Measurements from ENCODE around the gene TMEM178B.
"Not testable (repeated sequence)": the region's sequence is repeated elsewhere in the genome, so short reads cannot be mapped to it uniquely, and the experiment has no call there.

TMEM178B gene

DNA sequence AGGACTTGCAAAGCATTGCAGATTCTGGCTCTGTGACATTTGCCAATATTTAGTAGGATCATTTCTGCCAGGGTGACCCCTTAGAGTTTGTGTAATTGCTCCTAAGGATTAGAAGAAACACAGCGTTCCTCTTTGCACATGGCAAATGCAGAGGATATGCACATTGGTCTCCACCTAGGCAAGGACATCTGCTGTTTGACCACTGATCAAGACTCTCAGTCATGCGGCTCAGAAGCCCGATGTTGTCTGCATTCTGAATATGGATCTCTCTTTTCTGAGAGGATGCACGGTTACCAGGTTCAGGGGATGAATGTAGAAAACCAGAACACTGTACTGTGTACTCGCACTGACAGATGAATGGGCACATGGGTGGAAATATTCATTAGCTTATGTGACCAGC is 296.8 kb downstream of the TMEM178B start:
- Histone ChIP-seq H3K9me3 (ENCODE audit: control insufficient read depth, insufficient read depth, low read length) (no peaks in the 10 kb centered on the region), H3K36me3 (ENCODE audit: control insufficient read depth, insufficient read depth, low read length) (no peaks in the 10 kb centered on the region)

DNA sequence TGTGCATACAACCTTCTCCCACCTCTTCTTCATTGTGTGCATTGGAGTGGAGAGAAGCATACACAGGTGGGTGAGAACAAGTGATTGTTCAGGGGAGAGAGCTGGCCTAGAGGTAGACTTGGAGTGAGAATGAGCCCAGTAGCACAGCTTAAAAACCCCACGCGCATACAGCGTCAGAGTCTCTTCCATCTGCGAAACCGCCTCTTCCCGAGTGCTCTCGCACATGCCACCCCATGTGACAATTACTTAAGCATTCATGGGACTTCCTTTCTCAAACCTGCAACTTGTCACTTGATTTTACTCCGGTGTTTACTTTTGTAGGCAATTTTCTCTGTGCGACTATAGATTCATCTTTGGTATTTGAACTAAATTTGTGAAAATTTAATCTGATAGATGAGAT is 300.6 kb downstream of the TMEM178B start:
- no peaks in the 10 kb centered on the region for H3K4me1 ChIP-seq (ENCODE audit: control insufficient read depth, insufficient read depth, low read length)
- no peaks in the 10 kb centered on the region for H3K36me3 ChIP-seq (ENCODE audit: control insufficient read depth, insufficient read depth, low read length)
- no peaks in the 10 kb centered on the region for H3K9me3 ChIP-seq (ENCODE audit: control insufficient read depth, insufficient read depth, low read length)
- H3K4me3 ChIP-seq (ENCODE audit: low read depth, low read length): no peak overlapping the region
- H3K27me3 ChIP-seq (ENCODE audit: control insufficient read depth, insufficient read depth, low read length): no peaks in the 10 kb centered on the region
- no peak overlapping the region for H3K9ac ChIP-seq (ENCODE audit: low read depth, low read length)

More for the DNA sequence above, 296.8 kb downstream of the TMEM178B start:
- Histone ChIP-seq H3K4me3 (ENCODE audit: low read depth, low read length) (no peak overlapping the region), H3K9ac (ENCODE audit: low read depth, low read length) (no peak overlapping the region), H3K27me3 (ENCODE audit: control insufficient read depth, insufficient read depth, low read length) (no peaks in the 10 kb centered on the region), H3K4me1 (ENCODE audit: control insufficient read depth, insufficient read depth, low read length) (peaks cover 17% of the 10 kb centered on the region)

DNA sequence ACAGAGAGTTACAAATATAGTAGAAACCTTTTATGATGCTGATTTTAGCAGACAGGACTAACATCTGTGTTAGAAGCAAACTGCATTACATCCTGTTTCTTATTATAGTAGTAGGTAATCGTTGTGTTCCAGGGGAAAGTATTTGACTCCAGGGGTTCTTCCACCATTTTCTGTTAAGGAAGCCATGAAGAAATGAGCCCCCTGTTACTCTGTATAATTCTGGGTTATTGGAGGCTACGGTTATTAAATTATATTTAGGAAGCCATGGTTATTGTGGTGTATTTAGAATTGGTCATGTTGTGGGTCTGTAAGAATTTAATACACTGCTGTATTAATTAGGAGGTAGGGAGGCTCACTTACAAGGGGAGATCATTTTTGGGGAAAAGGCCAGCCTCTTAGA is 301.6 kb downstream of the TMEM178B start:
- H3K9me3 ChIP-seq (ENCODE audit: control insufficient read depth, insufficient read depth, low read length): no peaks in the 10 kb centered on the region
- no peaks in the 10 kb centered on the region for H3K27me3 ChIP-seq (ENCODE audit: control insufficient read depth, insufficient read depth, low read length)
- H3K9ac ChIP-seq (ENCODE audit: low read depth, low read length): no peak overlapping the region
- no peaks in the 10 kb centered on the region for H3K36me3 ChIP-seq (ENCODE audit: control insufficient read depth, insufficient read depth, low read length)
- H3K4me3 ChIP-seq (ENCODE audit: low read depth, low read length): no peak overlapping the region
- no peaks in the 10 kb centered on the region for H3K4me1 ChIP-seq (ENCODE audit: control insufficient read depth, insufficient read depth, low read length)

DNA sequence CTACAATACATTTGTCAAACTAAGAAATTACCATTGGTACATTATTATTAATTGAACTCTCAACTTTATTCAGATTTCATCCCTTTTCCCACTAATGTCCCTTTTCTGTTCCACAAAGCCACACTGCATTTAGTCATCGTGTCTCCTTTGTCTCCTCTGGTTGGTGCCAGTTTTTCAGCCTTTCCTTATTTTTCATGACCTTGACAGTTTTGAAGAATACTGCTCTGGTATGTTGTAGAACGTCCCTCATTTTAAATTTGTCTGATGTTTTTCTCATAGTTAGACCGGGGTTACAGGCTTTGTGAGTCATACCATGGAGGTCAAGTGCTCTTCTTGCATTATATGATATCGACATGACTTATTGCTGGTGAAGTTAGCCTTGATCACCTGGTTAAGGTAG is 304.0 kb downstream of the TMEM178B start:
- Histone ChIP-seq H3K36me3 (ENCODE audit: control insufficient read depth, insufficient read depth, low read length) (no peaks in the 10 kb centered on the region), H3K27me3 (ENCODE audit: control insufficient read depth, insufficient read depth, low read length) (no peaks in the 10 kb centered on the region), H3K9me3 (ENCODE audit: control insufficient read depth, insufficient read depth, low read length) (no peaks in the 10 kb centered on the region), H3K4me3 (ENCODE audit: low read depth, low read length) (no peak overlapping the region), H3K9ac (ENCODE audit: low read depth, low read length) (no peak overlapping the region), H3K4me1 (ENCODE audit: control insufficient read depth, insufficient read depth, low read length) (no peaks in the 10 kb centered on the region)

DNA sequence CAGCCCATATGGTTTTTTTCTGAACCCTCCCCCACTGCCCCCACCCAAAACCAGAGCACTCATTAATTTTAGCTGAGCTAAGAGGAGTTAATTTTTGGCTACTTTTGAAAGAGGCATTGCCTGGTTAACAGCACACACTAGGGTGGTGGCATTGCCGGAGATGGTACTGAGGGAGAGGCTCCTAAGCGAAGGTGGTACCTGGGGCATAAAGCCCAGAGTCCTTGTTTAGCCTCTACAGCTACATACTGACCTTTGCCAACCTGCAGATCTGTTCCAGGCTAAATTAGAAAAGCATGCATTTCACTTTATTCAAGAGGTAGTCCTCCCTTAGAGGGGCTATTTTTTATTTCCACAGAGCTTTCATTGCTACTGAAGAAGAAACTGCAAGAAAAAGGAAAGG is 304.5 kb downstream of the TMEM178B start:
- H3K9me3 ChIP-seq (ENCODE audit: control insufficient read depth, insufficient read depth, low read length): no peaks in the 10 kb centered on the region
- H3K36me3 ChIP-seq (ENCODE audit: control insufficient read depth, insufficient read depth, low read length): no peaks in the 10 kb centered on the region
- H3K4me1 ChIP-seq (ENCODE audit: control insufficient read depth, insufficient read depth, low read length): no peaks in the 10 kb centered on the region
- H3K27me3 ChIP-seq (ENCODE audit: control insufficient read depth, insufficient read depth, low read length): no peaks in the 10 kb centered on the region
- no peak overlapping the region for H3K4me3 ChIP-seq (ENCODE audit: low read depth, low read length)
- no peak overlapping the region for H3K9ac ChIP-seq (ENCODE audit: low read depth, low read length)

DNA sequence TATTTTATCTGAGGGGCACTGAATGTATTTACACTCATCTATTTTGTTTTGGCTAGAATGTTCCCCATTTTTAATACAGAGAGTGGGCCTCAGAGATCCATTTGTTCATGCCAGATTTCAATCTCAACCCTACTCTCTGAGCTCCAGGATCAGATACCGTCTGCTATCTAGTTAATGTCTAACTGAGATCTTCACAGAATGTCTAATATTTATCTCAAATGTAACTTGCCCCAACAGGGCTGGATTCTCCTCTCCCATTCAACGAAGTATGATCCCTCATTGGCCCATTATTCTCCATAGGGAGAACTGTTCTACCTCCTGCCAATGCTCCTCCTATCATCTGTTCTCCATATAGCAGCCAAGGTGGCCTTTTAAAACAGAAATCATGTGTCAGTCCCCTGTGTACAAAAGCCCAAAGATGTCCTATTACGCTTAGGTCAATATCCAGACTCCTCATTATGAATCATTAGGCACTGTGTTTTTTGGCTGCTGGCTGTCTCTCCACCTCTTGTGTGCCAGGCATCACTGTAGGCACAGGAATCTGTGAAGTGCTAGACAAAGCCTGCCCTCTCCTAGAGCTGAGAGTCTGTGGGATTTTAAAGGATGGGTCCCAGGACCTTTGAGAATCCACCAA is 308.0 kb downstream of the TMEM178B start:
- Histone ChIP-seq H3K9ac (ENCODE audit: low read depth, low read length) (no peak overlapping the region), H3K4me1 (ENCODE audit: control insufficient read depth, insufficient read depth, low read length) (no peaks in the 10 kb centered on the region), H3K36me3 (ENCODE audit: control insufficient read depth, insufficient read depth, low read length) (no peaks in the 10 kb centered on the region), H3K9me3 (ENCODE audit: control insufficient read depth, insufficient read depth, low read length) (no peaks in the 10 kb centered on the region), H3K4me3 (ENCODE audit: low read depth, low read length) (no peak overlapping the region), H3K27me3 (ENCODE audit: control insufficient read depth, insufficient read depth, low read length) (no peaks in the 10 kb centered on the region)

DNA sequence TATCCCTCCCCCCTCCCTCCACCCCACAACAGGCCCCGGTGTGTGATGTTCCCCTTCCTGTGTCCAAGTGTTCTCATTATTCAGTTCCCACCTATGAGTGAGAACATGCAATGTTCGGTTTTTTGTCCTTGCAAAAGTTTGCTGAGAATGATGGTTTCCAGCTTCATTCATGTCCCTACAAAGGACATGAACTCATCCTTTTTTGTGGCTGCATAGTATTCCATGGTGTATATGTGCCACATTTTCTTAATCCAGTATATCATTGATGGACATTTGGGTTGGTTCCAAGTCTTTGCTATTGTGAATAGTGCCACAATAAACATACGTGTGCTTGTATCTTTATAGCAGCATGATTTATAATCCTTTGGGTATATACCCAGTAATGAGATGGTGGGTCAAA is 309.5 kb downstream of the TMEM178B start:
- H3K9me3 ChIP-seq (ENCODE audit: control insufficient read depth, insufficient read depth, low read length); H3K4me3 ChIP-seq (ENCODE audit: low read depth, low read length); H3K27me3 ChIP-seq (ENCODE audit: control insufficient read depth, insufficient read depth, low read length); H3K36me3 ChIP-seq (ENCODE audit: control insufficient read depth, insufficient read depth, low read length); H3K4me1 ChIP-seq (ENCODE audit: control insufficient read depth, insufficient read depth, low read length); H3K9ac ChIP-seq (ENCODE audit: low read depth, low read length): not testable (repeated sequence)

DNA sequence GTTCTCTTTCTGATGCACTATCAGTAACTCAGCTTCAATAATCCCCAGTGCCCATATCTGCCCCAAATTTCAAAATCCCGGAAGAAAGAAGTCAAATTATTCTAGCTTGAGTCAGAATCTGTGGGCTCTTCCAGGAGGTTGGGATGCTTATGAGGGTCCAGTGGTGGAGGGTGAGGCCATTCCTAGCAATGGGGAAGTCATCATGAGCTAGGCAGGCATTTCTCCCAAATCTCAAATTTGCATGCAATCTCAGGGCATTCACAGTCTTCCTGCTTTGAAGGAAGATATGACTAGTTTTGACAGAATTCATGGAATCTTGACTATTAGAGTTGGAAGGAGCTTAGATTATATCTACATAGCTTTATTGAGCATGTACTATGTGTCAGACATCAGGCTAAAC is 313.0 kb downstream of the TMEM178B start:
- Histone ChIP-seq H3K36me3 (ENCODE audit: control insufficient read depth, insufficient read depth, low read length) (no peaks in the 10 kb centered on the region), H3K9me3 (ENCODE audit: control insufficient read depth, insufficient read depth, low read length) (no peaks in the 10 kb centered on the region), H3K27me3 (ENCODE audit: control insufficient read depth, insufficient read depth, low read length) (no peaks in the 10 kb centered on the region), H3K4me3 (ENCODE audit: low read depth, low read length) (no peak overlapping the region), H3K9ac (ENCODE audit: low read depth, low read length) (no peak overlapping the region), H3K4me1 (ENCODE audit: control insufficient read depth, insufficient read depth, low read length) (no peaks in the 10 kb centered on the region)

DNA sequence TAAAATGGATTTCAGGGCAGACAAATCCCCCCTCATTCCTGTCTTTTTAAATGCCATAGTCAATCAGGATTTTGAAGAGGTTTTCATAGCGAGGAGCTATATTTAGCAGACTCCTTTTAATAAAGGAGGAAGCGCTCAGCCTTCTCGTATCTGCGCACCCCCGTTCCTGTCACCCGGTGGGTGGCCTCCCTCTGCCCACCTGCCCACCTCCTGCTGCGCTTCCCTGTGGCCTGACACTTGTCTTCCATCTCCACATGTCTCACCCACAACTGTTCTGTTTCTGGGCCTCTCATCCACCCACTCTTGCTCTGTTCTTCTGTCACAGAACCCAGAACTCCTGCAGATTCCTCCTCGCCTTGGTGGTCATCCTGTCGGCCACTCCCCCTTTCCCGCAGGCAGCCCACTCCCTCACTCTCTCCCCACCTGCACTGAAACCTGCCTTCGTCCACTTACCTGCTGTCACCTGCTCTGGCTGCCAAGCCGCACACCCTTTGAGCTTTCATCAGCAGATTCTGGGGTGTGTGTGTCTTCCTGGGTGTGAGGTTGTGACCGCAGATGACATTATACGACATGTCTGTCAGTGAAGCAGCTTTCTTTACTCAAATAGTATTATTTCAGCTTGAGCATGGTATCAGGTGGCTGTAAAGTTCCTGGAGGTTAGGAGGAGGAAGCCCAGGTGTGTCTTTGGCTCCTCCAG is 313.8 kb downstream of the TMEM178B start:
- Histone ChIP-seq H3K36me3 (ENCODE audit: control insufficient read depth, insufficient read depth, low read length) (no peaks in the 10 kb centered on the region), H3K9me3 (ENCODE audit: control insufficient read depth, insufficient read depth, low read length) (no peaks in the 10 kb centered on the region), H3K27me3 (ENCODE audit: control insufficient read depth, insufficient read depth, low read length) (no peaks in the 10 kb centered on the region), H3K9ac (ENCODE audit: low read depth, low read length) (no peak overlapping the region), H3K4me3 (ENCODE audit: low read depth, low read length) (no peak overlapping the region), H3K4me1 (ENCODE audit: control insufficient read depth, insufficient read depth, low read length) (no peaks in the 10 kb centered on the region)

DNA sequence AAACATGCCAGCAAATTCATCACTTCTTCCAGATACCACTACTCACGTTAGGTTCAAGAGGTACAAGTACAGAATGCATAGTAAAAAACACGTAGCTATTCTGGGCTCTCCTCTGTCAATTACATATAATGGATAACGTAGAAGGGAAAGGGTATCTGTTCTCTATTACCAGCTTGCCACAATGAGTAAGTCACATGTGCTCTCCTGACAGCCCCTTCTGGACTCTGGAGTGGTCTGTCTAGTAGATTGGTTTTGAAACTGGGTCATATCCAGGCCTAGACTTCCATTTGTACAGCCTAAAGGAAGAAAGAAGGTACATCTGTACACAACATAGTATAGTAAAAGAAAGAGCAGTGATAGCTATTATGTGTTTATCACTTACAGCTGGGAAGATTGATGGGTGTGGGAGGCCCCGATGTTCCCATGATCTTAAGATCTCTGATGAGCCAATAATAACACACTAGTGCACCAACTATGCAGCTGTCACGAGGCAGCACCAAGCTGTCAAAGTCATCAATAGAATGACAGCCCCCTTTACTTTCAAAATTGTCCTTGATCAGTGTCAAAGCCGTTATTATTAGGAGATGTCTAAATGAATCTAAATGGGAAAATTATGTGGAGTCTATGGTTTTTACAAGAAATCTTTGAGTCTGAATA is 315.4 kb downstream of the TMEM178B start:
- H3K9me3 ChIP-seq (ENCODE audit: control insufficient read depth, insufficient read depth, low read length): no peaks in the 10 kb centered on the region
- H3K27me3 ChIP-seq (ENCODE audit: control insufficient read depth, insufficient read depth, low read length): no peaks in the 10 kb centered on the region
- no peak overlapping the region for H3K9ac ChIP-seq (ENCODE audit: low read depth, low read length)
- no peak overlapping the region for H3K4me3 ChIP-seq (ENCODE audit: low read depth, low read length)
- H3K4me1 ChIP-seq (ENCODE audit: control insufficient read depth, insufficient read depth, low read length): no peaks in the 10 kb centered on the region
- no peaks in the 10 kb centered on the region for H3K36me3 ChIP-seq (ENCODE audit: control insufficient read depth, insufficient read depth, low read length)

DNA sequence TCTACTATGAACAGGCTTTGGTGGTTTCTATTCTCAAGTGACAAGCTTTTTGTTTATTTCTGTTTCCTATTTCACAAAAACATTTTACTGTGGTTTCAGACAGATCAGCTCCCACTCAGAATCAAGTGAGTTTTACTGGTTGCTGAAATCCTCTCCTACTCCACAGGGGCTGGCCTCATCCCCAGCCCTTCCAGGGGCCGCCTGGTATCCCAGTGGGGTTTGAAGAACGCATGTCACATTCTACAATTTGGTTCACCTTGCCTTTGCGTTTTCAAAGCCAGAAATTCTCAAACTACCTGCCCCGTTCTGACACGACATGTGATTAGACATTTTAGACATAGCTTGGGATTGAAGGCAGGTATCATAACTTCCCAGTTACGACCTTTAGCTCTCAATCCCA is 316.5 kb downstream of the TMEM178B start:
- no peak overlapping the region for H3K4me3 ChIP-seq (ENCODE audit: low read depth, low read length)
- no peaks in the 10 kb centered on the region for H3K36me3 ChIP-seq (ENCODE audit: control insufficient read depth, insufficient read depth, low read length)
- no peaks in the 10 kb centered on the region for H3K4me1 ChIP-seq (ENCODE audit: control insufficient read depth, insufficient read depth, low read length)
- no peak overlapping the region for H3K9ac ChIP-seq (ENCODE audit: low read depth, low read length)
- no peaks in the 10 kb centered on the region for H3K27me3 ChIP-seq (ENCODE audit: control insufficient read depth, insufficient read depth, low read length)
- no peaks in the 10 kb centered on the region for H3K9me3 ChIP-seq (ENCODE audit: control insufficient read depth, insufficient read depth, low read length)

DNA sequence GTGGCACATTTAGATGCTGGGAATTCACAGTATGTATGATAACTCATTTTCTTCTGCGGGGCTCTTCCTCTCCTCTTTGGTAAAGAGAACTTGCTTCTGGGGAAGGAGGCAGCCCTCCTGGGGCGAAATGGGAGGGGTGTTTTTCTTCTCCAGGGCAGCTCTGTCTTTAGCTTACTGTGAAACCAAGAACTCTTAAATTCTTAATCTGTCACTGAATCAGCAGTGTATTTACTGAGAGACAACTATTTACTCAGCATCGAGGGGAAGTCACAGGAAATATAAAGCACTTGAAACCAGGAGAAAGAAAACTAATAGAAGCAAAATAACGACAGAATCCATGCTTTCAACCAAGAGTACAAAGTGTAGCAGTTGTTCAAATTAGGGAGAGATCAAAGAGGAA is 319.2 kb downstream of the TMEM178B start:
- no peaks in the 10 kb centered on the region for H3K27me3 ChIP-seq (ENCODE audit: control insufficient read depth, insufficient read depth, low read length)
- H3K4me1 ChIP-seq (ENCODE audit: control insufficient read depth, insufficient read depth, low read length): no peaks in the 10 kb centered on the region
- no peaks in the 10 kb centered on the region for H3K36me3 ChIP-seq (ENCODE audit: control insufficient read depth, insufficient read depth, low read length)
- no peak overlapping the region for H3K4me3 ChIP-seq (ENCODE audit: low read depth, low read length)
- no peaks in the 10 kb centered on the region for H3K9me3 ChIP-seq (ENCODE audit: control insufficient read depth, insufficient read depth, low read length)
- no peak overlapping the region for H3K9ac ChIP-seq (ENCODE audit: low read depth, low read length)
